Measurements from ENCODE around the gene RABEP1.

DNA sequence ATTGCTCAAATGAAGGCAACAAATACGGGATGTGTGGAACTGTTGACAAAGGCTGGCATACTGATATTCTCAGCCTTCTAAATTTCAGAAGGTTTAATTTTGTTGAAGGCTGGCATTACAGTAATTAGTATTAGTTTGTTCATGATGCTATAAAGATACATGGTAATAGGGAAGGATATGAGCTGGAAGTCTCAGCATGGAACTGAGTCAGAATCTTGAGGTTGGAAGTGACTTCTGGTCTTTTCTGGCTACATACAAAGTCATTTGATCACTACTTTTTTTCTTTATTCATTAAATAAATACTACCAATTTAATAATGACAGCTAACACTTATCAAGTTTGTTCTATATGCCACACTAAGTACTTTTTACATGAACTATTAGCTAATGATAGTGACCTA lies 22.6 kb downstream of the RABEP1 start:
- TF ChIP-seq CTCF (IDR thresholded peaks at IDR 0.05) (no peak), POLR2A (IDR thresholded peaks at IDR 0.05) (no peak)

Measured in adrenal gland (tissue), 5 donors.